UCSD-AML1 (cell line): ENCODE data around the gene STAP1.
"Not testable (repeated sequence)": the region's sequence is repeated elsewhere in the genome, so short reads cannot be mapped to it uniquely, and the experiment has no call there.

Source experiments
- DNase-seq: peaks from one replicate; lab custom pipeline; 2025; ENCODE audit not compliant: unreplicated experiment; lab: John Stamatoyannopoulos, UW

The STAP1 gene, protein sequence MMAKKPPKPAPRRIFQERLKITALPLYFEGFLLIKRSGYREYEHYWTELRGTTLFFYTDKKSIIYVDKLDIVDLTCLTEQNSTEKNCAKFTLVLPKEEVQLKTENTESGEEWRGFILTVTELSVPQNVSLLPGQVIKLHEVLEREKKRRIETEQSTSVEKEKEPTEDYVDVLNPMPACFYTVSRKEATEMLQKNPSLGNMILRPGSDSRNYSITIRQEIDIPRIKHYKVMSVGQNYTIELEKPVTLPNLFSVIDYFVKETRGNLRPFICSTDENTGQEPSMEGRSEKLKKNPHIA

DNA sequence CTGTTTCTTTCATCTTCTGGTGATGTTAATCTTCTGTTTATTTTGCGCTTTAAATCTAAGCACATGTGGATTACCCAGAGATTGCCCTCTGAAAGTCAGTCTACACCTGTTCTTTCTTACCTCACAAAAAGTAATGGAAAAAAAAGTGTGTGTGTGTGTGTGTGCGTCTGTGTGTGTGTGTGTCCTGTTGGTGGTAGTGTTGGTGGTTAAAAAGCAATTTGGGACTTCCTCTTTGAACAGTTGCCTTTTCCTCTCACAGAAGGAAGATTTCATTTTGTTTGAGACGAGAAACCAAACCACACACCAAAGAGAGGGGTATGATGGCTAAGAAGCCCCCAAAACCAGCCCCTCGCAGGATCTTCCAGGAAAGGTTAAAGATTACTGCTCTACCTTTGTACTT lies at the start of gene STAP1:
Gene STAP1, plus strand, starts transcription at position 235 of the 400 bp plus-strand sequence. Its CDS starts 83 bp downstream, at position 318.
- DNase-seq, result peak; percentile 12

DNA sequence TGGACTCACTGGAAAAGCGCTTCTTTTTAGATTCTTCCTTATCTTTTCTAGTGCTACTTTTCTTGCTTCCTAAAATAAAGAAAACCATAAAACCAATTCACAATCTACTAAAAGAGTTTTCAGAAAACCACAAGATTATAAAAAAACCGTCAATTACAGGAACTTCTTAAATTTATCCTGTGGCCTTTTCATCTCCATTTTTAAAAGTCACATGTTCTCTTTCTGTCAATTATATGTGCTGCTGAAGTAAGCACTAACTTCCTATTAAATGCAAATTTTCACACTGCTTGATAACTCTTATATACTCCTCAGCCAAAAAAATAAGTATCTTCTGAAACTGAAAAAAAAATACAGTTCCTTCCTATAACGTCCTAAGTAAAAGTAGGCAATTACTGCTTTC lies 46.0 kb upstream of the STAP1 start:
- DNase-seq, result no peak

- DNase-seq, result no peak
These were observed 38.4 kb upstream of the STAP1 start for GRCh38 chr4:67520141-67520540.

GRCh38 chr4:67521506-67521905 lies 37.0 kb upstream of the STAP1 start:
- no peak for DNase-seq

- no peak for DNase-seq
These were observed 36.3 kb upstream of the STAP1 start for GRCh38 chr4:67522230-67522629.

DNA sequence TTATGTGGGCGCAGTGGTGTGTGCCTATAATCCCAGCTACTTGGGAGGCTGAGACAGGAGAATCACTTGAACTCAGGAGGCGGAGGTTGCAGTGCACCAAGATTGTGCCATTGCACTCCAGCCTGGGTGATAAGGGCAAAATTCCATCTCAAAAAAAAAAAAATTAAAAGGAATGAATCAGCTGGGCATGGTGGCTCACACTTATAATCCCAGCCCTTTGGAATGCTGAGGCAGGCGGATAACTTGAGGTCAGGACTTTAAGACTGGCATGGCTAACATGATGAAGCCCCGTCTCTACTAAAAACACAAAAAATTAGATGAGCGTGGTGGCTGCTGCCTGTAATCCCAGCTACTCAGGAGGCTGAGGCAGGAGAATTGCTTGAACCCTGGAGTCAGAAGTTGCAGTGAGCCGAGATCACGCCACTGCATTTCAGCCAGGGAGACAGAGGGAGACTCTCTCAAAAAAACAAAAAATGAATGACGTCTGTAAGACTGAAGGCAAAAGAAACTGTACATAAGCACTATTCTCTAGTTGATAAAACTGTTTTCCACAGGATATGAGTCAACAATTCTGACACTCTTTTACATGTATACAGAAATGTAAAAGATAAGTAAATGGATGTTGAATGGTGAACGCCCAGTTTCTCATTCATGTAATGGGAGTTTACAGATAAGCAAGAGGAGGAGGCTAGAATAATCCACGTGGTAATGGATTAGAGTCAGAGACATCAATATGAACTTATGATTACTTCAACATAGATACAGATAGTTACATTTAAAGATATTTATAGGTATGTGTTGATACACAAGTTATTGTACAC lies 35.5 kb upstream of the STAP1 start:
- no peak for DNase-seq

GRCh38 chr4:67524140-67524539 lies 34.4 kb upstream of the STAP1 start:
- not testable (repeated sequence) for DNase-seq

GRCh38 chr4:67531379-67531962 lies 27.1 kb upstream of the STAP1 start:
- no peak for DNase-seq

- DNase-seq, result not testable (repeated sequence)
These were observed 26.1 kb upstream of the STAP1 start for GRCh38 chr4:67532397-67532796.

GRCh38 chr4:67533112-67533511 lies 25.4 kb upstream of the STAP1 start:
- no peak for DNase-seq

DNA sequence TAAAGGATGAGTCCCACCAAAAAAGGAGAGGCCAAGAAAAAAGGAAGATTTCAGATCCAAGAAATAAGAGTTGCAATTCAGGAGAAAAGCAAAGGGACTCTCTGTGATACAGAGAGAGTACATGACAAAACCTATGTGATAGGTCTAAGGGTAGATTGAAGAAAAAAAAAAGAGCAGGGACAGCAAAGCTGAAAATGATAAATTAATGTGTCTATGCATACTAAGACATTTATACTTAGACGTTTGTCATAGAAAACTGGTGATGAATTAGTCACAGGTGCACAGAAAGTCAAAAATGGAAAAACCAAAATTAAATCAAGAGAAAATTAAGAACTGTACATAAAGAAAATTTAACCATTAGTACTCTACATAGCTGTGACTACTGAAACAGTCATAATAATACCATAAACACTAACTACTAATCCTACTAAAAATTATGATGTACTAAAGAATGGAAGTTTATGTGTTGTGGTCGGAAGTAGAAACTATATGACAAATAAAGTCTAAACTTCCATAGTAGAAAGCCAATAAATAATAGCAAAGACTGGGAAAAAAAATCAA lies 23.2 kb upstream of the STAP1 start:
- DNase-seq, result no peak

- DNase-seq, result no peak
These were observed 18.7 kb upstream of the STAP1 start for GRCh38 chr4:67539830-67540229.

DNA sequence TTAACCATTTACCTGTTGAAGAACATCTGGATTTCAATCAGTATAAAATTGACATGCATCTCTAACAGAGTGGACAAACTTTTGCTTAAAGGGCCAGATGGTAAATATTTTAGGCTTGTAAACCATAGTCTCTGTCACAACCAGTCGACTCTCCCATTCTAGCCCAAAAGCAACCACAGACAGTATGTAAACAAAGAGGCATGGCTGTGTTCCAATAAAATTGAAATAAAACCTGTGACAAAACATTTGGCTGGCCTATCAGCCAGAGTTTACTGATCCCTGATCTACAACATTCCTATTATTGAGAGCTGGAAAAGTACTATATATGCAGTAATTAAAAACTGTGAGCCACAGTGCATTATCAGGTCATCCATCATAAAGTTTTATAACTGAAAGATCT lies 16.5 kb upstream of the STAP1 start:
- no peak for DNase-seq

DNA sequence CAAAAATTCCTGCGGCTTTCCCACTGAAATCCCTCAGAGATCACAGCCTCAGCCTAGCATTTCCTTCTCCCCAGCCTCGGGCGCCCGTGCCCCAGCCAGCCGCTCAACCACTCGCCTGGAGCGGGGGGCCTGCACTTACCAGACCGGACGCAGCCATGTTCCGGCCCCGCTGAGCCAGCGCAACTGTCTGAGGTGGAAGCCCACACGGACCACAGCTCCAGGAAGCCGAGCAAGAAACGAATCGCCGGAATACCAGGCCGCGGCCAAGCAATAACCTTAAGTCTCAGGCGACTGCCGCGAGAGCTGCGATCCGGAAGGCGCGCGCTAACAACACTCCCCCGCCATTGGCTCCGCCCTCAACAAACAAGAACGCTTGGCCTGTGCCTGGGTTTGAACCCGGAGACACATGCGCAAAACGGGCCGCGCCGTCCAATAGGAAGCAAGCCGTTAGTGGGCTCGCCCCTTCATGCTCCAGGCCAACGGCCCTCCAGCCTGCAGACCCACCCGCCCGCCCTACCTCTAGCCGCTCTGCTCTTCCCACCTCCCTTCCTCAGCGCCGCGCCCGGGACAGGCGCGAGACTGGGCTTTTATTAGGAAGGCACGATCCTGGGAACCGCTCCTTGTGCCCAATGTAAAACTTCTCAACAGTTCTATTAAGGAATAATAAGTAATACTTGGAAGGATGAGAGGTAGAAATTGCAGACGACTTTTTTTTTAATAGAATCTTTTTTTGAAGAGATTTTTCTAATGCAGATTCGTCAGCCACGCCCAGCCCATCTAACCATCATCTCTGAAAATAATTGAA lies 13.1 kb upstream of the STAP1 start, which contains the start of gene CENPC:
Gene CENPC, minus strand, starts transcription at position 305 of the 805 bp plus-strand sequence. Its CDS starts 148 bp downstream, at position 157.
- peak; percentile 98 for DNase-seq

DNA sequence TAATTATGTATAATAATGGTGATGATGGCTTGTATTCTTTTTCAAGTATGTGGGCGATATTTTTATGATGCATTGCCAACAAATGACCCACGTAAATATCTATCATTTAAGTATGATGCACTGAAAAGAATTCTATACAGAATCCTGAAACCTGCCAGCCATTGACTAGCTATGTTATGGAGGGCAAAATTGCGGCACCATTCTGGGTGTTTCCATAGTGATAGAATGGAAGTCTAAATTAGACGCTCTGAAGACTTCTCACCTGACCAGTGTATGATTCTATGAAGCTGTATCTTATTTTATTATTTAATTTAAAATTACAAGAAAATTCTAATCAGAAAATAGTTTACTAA lies 12.5 kb upstream of the STAP1 start:
- DNase-seq, result no peak

DNA sequence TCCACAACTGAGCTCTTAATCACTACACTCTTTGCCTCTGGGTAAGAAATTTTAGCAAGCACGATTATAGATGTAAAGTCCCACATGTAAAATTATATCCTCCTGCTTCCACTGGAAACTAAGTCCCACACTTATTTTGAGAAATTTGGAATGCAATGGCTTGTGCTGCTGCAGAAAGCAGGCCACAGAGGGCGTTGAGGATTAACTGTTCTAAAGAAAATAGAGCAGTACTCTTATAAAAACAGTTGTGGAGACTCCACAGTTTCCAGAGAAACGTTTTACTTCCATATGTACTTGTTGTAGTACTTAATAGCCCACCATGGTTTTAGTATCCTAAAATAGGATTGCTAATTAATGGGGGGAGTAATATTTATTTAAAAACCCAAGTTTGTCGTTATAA lies 11.6 kb upstream of the STAP1 start:
- DNase-seq, result no peak

- no peak for DNase-seq
These were observed 9.4 kb upstream of the STAP1 start for GRCh38 chr4:67549123-67549522.

GRCh38 chr4:67550451-67550850 lies 8.1 kb upstream of the STAP1 start:
- no peak for DNase-seq

DNA sequence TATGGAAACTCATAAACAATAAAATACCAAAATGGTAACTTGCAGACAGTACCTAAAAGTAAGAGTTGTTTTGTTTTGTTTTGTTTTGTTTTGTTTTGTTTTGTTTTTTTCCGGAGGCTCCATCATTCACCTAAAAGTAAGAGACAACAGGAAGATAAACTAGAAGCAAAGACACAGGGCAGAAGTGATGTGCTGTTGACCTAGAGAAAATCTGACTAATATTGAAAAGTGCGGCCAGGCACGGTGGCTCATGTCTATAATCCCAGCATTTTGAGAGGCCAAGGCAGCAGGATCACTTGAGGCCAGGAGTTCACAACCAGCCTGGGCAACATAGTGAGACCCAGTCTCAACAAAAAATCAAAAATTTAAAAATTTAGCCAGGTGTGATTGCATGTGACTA lies 7.7 kb upstream of the STAP1 start:
- DNase-seq, result no peak

DNA sequence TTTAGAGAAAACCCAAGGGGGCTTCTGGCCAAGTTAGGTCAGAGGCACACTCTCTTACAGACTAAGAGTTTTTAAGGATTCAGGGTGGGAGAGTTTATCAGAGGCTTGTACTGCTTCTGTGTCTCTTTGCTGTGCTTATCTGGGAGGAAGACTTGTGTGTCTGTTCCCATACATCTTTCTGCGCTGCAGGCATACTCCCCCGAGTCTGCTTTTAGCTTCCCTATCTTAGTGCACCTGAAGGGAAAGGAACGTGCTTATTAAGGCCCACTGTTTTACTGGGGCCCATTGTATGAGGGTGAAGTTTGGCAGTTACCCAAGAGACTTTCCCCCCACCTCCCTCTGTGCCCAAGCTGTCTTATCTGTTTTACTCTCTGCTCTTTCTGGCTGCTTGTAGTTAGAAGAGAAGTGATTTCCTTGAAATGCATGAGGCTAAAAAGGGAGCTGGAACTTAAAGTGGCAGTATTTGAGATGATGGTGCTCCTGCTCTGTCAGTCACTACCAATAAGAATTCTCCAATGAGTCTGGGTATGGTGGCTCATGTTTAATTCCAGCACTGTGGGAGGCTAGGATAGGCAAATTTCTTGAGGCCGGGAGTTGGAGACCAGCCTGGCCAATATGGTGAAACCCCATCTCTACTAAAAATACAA lies 6.3 kb upstream of the STAP1 start:
- not testable (repeated sequence) for DNase-seq
